GM12878 (cell line): ENCODE measurements around the gene CZIB. TPM values are rescaled to one million over a fixed set of nuclear protein-coding genes. Genes with fewer than 3 reads are reported as not detected.

Source experiments
- ATAC-seq: fragments of 200-7000 bp; cut with Tn5 transposase; 3 replicates; pipeline ENCODE4 v1.9.1; 2020; ENCODE audit warnings: mild to moderate bottlenecking, moderate library complexity
- BruUV-seq: library from RNA; stranded (reverse); fragments of 400-500 nt; replicated peaks from 2 replicates; lab custom pipeline; 2021; lab: Mats Ljungman, UMichigan
- CTCF ChIA-PET: fragments of 300-600 bp; sonication (Branson Sonifier 250); formaldehyde crosslinking; extraction: SDS; loops from one replicate; lab custom pipeline; 2021; ENCODE audit warnings: inconsistent platforms; lab: Yijun Ruan, JAX
- POLR2A ChIA-PET: fragments of 350-600 bp; formaldehyde crosslinking; extraction: SDS; loops from one replicate; lab custom pipeline; 2021; ENCODE audit warnings: inconsistent platforms; lab: Charles Lee
- RAD21 ChIA-PET: fragments of 300-600 bp; sonication (Branson Sonifier 250); formaldehyde crosslinking; loops from one replicate; lab custom pipeline; 2023; ENCODE audit warnings: antibody characterized with exemption; ENCODE audit not compliant: unreplicated experiment; lab: Charles Lee
- SMC1A ChIA-PET: fragments of 300-600 bp; sonication (Branson Sonifier 250); formaldehyde crosslinking; loops from one replicate; lab custom pipeline; 2023; ENCODE audit not compliant: unreplicated experiment, uncharacterized antibody; lab: Charles Lee
- DNase-seq: peaks from one replicate; pipeline ENCODE4 v3.0.0-alpha.2; 2011; ENCODE audit warnings: low read depth, low spot score
- FAIRE-seq: peaks from 3 replicates; lab custom pipeline; 2011; peaks lifted over from hg19 to GRCh38; lab: Jason Lieb, UNC
- H2AFZ ChIP-seq: 2 replicates; pipeline ENCODE4 v1.6.0; 2011; ENCODE audit warnings: low read depth, low read length, control low read depth; ENCODE audit not compliant: control insufficient read depth
- H3K27ac ChIP-seq: 2 replicates; pipeline ENCODE4 v1.5.1; 2011; ENCODE audit warnings: control low read depth; ENCODE audit not compliant: control insufficient read depth, insufficient read depth
- H3K27me3 ChIP-seq, 2 experiments: replicated peaks in 1 of 2; 2 replicates each; pipeline versions ENCODE4 v1.6.0 to v1.6.1; 2011; ENCODE audit warnings: low read length in 1 of 2; ENCODE audit not compliant: control insufficient read depth in 2 of 2, insufficient read depth in 2 of 2
- H3K36me3 ChIP-seq, 2 experiments: 2 replicates each; pipeline ENCODE4 v1.5.1; 2011; ENCODE audit warnings: low read length in 1 of 2; ENCODE audit not compliant: control insufficient read depth in 2 of 2, insufficient read depth in 2 of 2
- H3K4me1 ChIP-seq: 2 replicates; pipeline ENCODE4 v1.6.1; 2011; ENCODE audit warnings: mild to moderate bottlenecking, low read length, moderate library complexity, mixed read lengths; ENCODE audit not compliant: control insufficient read depth, insufficient read depth
- H3K4me2 ChIP-seq: 2 replicates; pipeline ENCODE4 v1.6.0; 2011; ENCODE audit warnings: control low read depth; ENCODE audit not compliant: control insufficient read depth, insufficient read depth
- H3K4me3 ChIP-seq: fragments of 200-600 bp; sonication (generic); 2 replicates; pipeline ENCODE4 v1.5.1; 2016
- H3K79me2 ChIP-seq: 2 replicates; pipeline ENCODE4 v1.6.0; 2011; ENCODE audit warnings: low read length; ENCODE audit not compliant: control insufficient read depth, insufficient read depth
- H3K9ac ChIP-seq: 2 replicates; pipeline ENCODE4 v1.8.0; 2011; ENCODE audit warnings: low read length, control low read depth, mixed read lengths; ENCODE audit not compliant: control insufficient read depth, insufficient read depth
- H3K9me3 ChIP-seq: replicated peaks from 3 replicates; pipeline ENCODE4 v1.5.1; 2011; ENCODE audit warnings: mild to moderate bottlenecking, low read length; ENCODE audit not compliant: control insufficient read depth, insufficient read depth
- H4K20me1 ChIP-seq: 2 replicates; pipeline ENCODE4 v1.6.0; 2011; ENCODE audit not compliant: control insufficient read depth, insufficient read depth
- BRCA1 ChIP-seq: IDR thresholded peaks from 2 replicates; pipeline ENCODE4 v1.6.1; 2011; ENCODE audit warnings: low read depth, low read length, improper control_type of control experiment
- KDM1A ChIP-seq: fragments of 200-600 bp; sonication (generic); IDR thresholded peaks from 2 replicates; pipeline ENCODE4 v1.6.1; 2016; ENCODE audit warnings: borderline replicate concordance
- LARP7 ChIP-seq: fragments of 450-650 bp; IDR thresholded peaks from 2 replicates; pipeline ENCODE4 v1.6.1; 2017; ENCODE audit warnings: mild to moderate bottlenecking
- MEF2A ChIP-seq: IDR thresholded peaks from 2 replicates; pipeline ENCODE4 v1.6.1; 2011; ENCODE audit warnings: low read depth, mild to moderate bottlenecking, low read length, moderate library complexity; ENCODE audit not compliant: insufficient read depth
- RCOR1 ChIP-seq: conservative IDR thresholded peaks from 2 replicates; pipeline ENCODE4 v1.6.1; 2012; ENCODE audit warnings: low read depth, low read length, improper control_type of control experiment
- RUNX3 ChIP-seq: IDR thresholded peaks from 2 replicates; pipeline ENCODE4 v1.6.1; 2012; ENCODE audit warnings: low read length, inconsistent platforms
- SUPT20H ChIP-seq: IDR thresholded peaks from 2 replicates; pipeline ENCODE4 v1.6.1; 2011; ENCODE audit warnings: low read depth, mild to moderate bottlenecking, low read length, moderate library complexity, borderline replicate concordance; ENCODE audit not compliant: control insufficient read depth
- TCF12 ChIP-seq: IDR thresholded peaks from 2 replicates; pipeline ENCODE4 v1.6.1; 2011; ENCODE audit warnings: low read depth, mild to moderate bottlenecking, low read length
- WGBS: methylation state at CpG from one replicate; pipeline ENCODE4 v1.1.6; 2016; ENCODE audit warnings: low lambda C conversion rate; ENCODE audit not compliant: insufficient replicate concordance, insufficient coverage; ENCODE audit errors: missing lambda C conversion rate; 5-methylcytosine and 5-hydroxymethylcytosine counted together
- in situ Hi-C: fragments of 300-500 bp; cut with MboI; formaldehyde crosslinking; loops from 9 replicates; pipeline ENCODE4 v1.14.3; 2018; ENCODE audit warnings: mixed read lengths
- intact Hi-C: fragments of 100-400 bp; cut with micrococcal nuclease; formaldehyde crosslinking; loops from one replicate; pipeline ENCODE4 v1.14.2; 2022; ENCODE audit not compliant: unreplicated experiment
- polyA plus RNA-seq, 11 experiments: library from polyadenylated mRNA; depleted of rRNA in 4 of 11; unstranded in 6 of 11; stranded (reverse) in 5 of 11; fragments of >200 nt; fragmentation: Nextera tagmentation in 4 of 11; fragmentation: Illumina TruSeq in 1 of 11; extraction: Ambion mirVana in 4 of 11; extraction: Trizol in 1 of 11; gene quantifications; 1 replicate in 1 of 11; 2 replicates in 10 of 11; pipeline versions ENCODE4 v1.2.1 to v1.2.3, GENCODE V29; 2011 to 2016; ENCODE audit warnings: inconsistent platforms in 2 of 11, missing spikeins in 2 of 11, low read depth in 1 of 11
- total RNA-seq, 4 experiments: library from RNA; depleted of rRNA in 3 of 4; stranded (reverse); fragments of >200 nt in 3 of 4; fragmentation: Illumina TruSeq in 1 of 4; extraction: Trizol in 1 of 4; gene quantifications; 2 replicates each; pipeline versions ENCODE4 v1.2.1 to v1.2.3, GENCODE V29; 2013 to 2021
- TF ChIP-seq, protein P1 (sequence below): IDR thresholded peaks from 2 replicates; pipeline ENCODE4 v1.6.1; 2012; ENCODE audit warnings: low read length, inconsistent platforms
- TF ChIP-seq, protein P2 (sequence below): IDR thresholded peaks from 2 replicates; pipeline ENCODE4 v1.6.1; 2012; ENCODE audit warnings: low read depth, low read length, improper control_type of control experiment
- TF ChIP-seq, protein P3 (sequence below): IDR thresholded peaks from 2 replicates; pipeline ENCODE4 v1.6.1; 2011; ENCODE audit warnings: low read depth, mild to moderate bottlenecking, low read length, moderate library complexity, borderline replicate concordance; ENCODE audit errors: extremely low read depth

CZIB gene
- total and polyA plus RNA-seq, 10 of the 15 experiments (the other 5 are each of a cell fraction or from before 2014, with no cell fraction given): 36.1 to 68.3 (median 50.4) TPM

- Histone ChIP-seq H2AFZ (peak overlapping the region; percentile 12), H3K36me3 (no peaks in the 10 kb centered on the region), H4K20me1 (no peaks in the 10 kb centered on the region), H3K27ac (no peak overlapping the region), H3K79me2 (peaks cover 16% of the 10 kb centered on the region), H3K27me3 (no peaks in the 10 kb centered on the region), H3K9ac (no peak overlapping the region), H3K4me3 (no peak overlapping the region), H3K4me1 (peaks cover 2% of the 10 kb centered on the region; the same call in 1 of the 2 replicates), H3K4me2 (no peak overlapping the region), H3K9me3 (no peaks in the 10 kb centered on the region)
- SMC1A ChIA-PET: interaction anchor here (0.6 kb wide), 1 partner anchor 334 kb away, joined by 3 read pairs; no protein-coding TSS in a partner anchor
- no TSS peak for BruUV-seq
- TF ChIP-seq RCOR1 (no peak), TCF12 (no peak), KDM1A (no peak), LARP7 (no peak), RUNX3 (no peak), MEF2A (no peak), SUPT20H (no peak), BRCA1 (no peak)
- TF ChIP-seq, protein P1, sequence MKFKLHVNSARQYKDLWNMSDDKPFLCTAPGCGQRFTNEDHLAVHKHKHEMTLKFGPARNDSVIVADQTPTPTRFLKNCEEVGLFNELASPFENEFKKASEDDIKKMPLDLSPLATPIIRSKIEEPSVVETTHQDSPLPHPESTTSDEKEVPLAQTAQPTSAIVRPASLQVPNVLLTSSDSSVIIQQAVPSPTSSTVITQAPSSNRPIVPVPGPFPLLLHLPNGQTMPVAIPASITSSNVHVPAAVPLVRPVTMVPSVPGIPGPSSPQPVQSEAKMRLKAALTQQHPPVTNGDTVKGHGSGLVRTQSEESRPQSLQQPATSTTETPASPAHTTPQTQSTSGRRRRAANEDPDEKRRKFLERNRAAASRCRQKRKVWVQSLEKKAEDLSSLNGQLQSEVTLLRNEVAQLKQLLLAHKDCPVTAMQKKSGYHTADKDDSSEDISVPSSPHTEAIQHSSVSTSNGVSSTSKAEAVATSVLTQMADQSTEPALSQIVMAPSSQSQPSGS: no peak
- TF ChIP-seq, protein P2, sequence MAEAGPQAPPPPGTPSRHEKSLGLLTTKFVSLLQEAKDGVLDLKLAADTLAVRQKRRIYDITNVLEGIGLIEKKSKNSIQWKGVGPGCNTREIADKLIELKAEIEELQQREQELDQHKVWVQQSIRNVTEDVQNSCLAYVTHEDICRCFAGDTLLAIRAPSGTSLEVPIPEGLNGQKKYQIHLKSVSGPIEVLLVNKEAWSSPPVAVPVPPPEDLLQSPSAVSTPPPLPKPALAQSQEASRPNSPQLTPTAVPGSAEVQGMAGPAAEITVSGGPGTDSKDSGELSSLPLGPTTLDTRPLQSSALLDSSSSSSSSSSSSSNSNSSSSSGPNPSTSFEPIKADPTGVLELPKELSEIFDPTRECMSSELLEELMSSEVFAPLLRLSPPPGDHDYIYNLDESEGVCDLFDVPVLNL: no peak
- TF ChIP-seq, protein P3, sequence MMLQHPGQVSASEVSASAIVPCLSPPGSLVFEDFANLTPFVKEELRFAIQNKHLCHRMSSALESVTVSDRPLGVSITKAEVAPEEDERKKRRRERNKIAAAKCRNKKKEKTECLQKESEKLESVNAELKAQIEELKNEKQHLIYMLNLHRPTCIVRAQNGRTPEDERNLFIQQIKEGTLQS: no peak
- CTCF ChIA-PET: interaction anchor here (1.4 to 3.9 kb wide), 3 partner anchors 9 to 198 kb away, joined by 4 to 32 read pairs (median 8); no protein-coding TSS in a partner anchor
- POLR2A ChIA-PET: interaction anchor here (0.9 to 1.5 kb wide), 3 partner anchors 17 to 24 kb away, joined by 3 to 5 read pairs (median 5); no protein-coding TSS in a partner anchor
- RAD21 ChIA-PET: interaction anchor here (1.6 kb wide), 1 partner anchor 10 kb away, joined by 5 read pairs; no protein-coding TSS in a partner anchor
- 94% methylated on average over 11 of the region's 11 CpGs for WGBS
- no peak for FAIRE-seq
- no peak for DNase-seq
- intact Hi-C loops (loop anchor here (2.0 kb wide), 1 partner anchor 25 kb away; the partner anchor contains the start of gene CZIB), in situ Hi-C loops (loop anchor here (25.0 kb wide), 1 partner anchor 283 kb away; the partner anchor contains the start of gene ECHDC2)
- ATAC-seq: no peak
Measured at GRCh38 chr1:53195246-53196016, 25.0 kb downstream of the CZIB start.
